ENCODE data around the gene TMEM107. TPM values are rescaled to one million over a fixed set of nuclear protein-coding genes. Genes with fewer than 3 reads are reported as not detected.

Gene TMEM107
- 16.0 to 20.8 TPM (median 19.5 TPM) in 5 replicates for total RNA-seq (2022; extraction: Qiagen RNA extraction; ENCODE audit: low read depth)

GRCh38 chr17:8176197-8176940 lies at the start of gene TMEM107:
TSS of gene TMEM107 (minus strand) at chr17:8176380. CDS start at chr17:8176286, 94 bp downstream.

GRCh38 chr17:8209907-8210760 lies 34.0 kb upstream of the TMEM107 start, which contains the start of gene AURKB:
TSS of gene AURKB (minus strand) at chr17:8210575. CDS start at chr17:8210224, 351 bp downstream.

GRCh38 chr17:8189711-8190477 lies 13.7 kb upstream of the TMEM107 start, which contains the start of gene BORCS6:
TSS of gene BORCS6 (minus strand) at chr17:8190180. CDS start at chr17:8190140, 40 bp downstream.

GRCh38 chr17:8162233-8162996 lies 13.8 kb downstream of the TMEM107 start, which contains the start of gene VAMP2:
TSS of gene VAMP2 (minus strand) at chr17:8162948. CDS start at chr17:8162879, 69 bp downstream.

GRCh38 chr17:8152112-8152775 lies 23.9 kb downstream of the TMEM107 start, which contains the start of gene PER1:
TSS of gene PER1 (minus strand) at chr17:8152404. CDS start at chr17:8150706, 1,698 bp downstream.

GRCh38 chr17:8123695-8124349 lies 52.4 kb downstream of the TMEM107 start, which contains the start of gene HES7:
TSS of gene HES7 (minus strand) at chr17:8124106. CDS start at chr17:8124084, 22 bp downstream.

Other genes starting within 250 kb of the TMEM107 start
- gene KCNAB3, start 246.5 kb downstream of the TMEM107 start, total RNA-seq (2022; extraction: Qiagen RNA extraction; ENCODE audit: low read depth) = 1.5 to 3.4 TPM (median 2.9 TPM) in 5 replicates
- 301 to 369 TPM (median 322 TPM) in 5 replicates for gene TRAPPC1, start 244.4 kb downstream of the TMEM107 start, total RNA-seq (2022; extraction: Qiagen RNA extraction; ENCODE audit: low read depth)
- 33.2 to 42.2 TPM (median 41.3 TPM) in 5 replicates for gene CNTROB, start 244.2 kb downstream of the TMEM107 start, total RNA-seq (2022; extraction: Qiagen RNA extraction; ENCODE audit: low read depth)
- 0.29 to 0.33 TPM in 2 of 5 replicates, not detected in the others for gene GUCY2D, start 173.8 kb downstream of the TMEM107 start, total RNA-seq (2022; extraction: Qiagen RNA extraction; ENCODE audit: low read depth)
- gene ALOX15B, start 137.3 kb downstream of the TMEM107 start, total RNA-seq (2022; extraction: Qiagen RNA extraction; ENCODE audit: low read depth) = not detected in 5 replicates
- 0.61 to 1.6 TPM (median 1.4 TPM) in 5 replicates for gene ALOX12B, start 88.7 kb downstream of the TMEM107 start, total RNA-seq (2022; extraction: Qiagen RNA extraction; ENCODE audit: low read depth)
- gene ALOXE3, start 57.9 kb downstream of the TMEM107 start, total RNA-seq (2022; extraction: Qiagen RNA extraction; ENCODE audit: low read depth) = 5.7 to 11.5 TPM (median 6.9 TPM) in 5 replicates
- gene HES7, start 52.3 kb downstream of the TMEM107 start, total RNA-seq (2022; extraction: Qiagen RNA extraction; ENCODE audit: low read depth) = 0.40 to 3.1 TPM (median 2.0 TPM) in 5 replicates
- gene PER1, start 24.0 kb downstream of the TMEM107 start, total RNA-seq (2022; extraction: Qiagen RNA extraction; ENCODE audit: low read depth) = 5.5 to 9.6 TPM (median 6.7 TPM) in 5 replicates
- 22.8 to 29.5 TPM (median 26.4 TPM) in 5 replicates for gene VAMP2, start 13.4 kb downstream of the TMEM107 start, total RNA-seq (2022; extraction: Qiagen RNA extraction; ENCODE audit: low read depth)
- gene BORCS6, start 13.8 kb upstream of the TMEM107 start, total RNA-seq (2022; extraction: Qiagen RNA extraction; ENCODE audit: low read depth) = 5.3 to 8.3 TPM (median 7.3 TPM) in 5 replicates
- 146 to 164 TPM (median 159 TPM) in 5 replicates for gene AURKB, start 34.2 kb upstream of the TMEM107 start, total RNA-seq (2022; extraction: Qiagen RNA extraction; ENCODE audit: low read depth)
- gene CTC1, start 71.7 kb upstream of the TMEM107 start, total RNA-seq (2022; extraction: Qiagen RNA extraction; ENCODE audit: low read depth) = 12.0 to 14.1 TPM (median 13.0 TPM) in 5 replicates
- gene PFAS, start 72.9 kb upstream of the TMEM107 start, total RNA-seq (2022; extraction: Qiagen RNA extraction; ENCODE audit: low read depth) = 40.7 to 51.3 TPM (median 49.7 TPM) in 5 replicates
- gene RANGRF, start 112.3 kb upstream of the TMEM107 start, total RNA-seq (2022; extraction: Qiagen RNA extraction; ENCODE audit: low read depth) = 38.0 to 54.1 TPM (median 47.9 TPM) in 5 replicates
- 4.9 to 10.5 TPM (median 8.0 TPM) in 5 replicates for gene SLC25A35, start 119.0 kb upstream of the TMEM107 start, total RNA-seq (2022; extraction: Qiagen RNA extraction; ENCODE audit: low read depth)
- not detected in 5 replicates for gene ARHGEF15, start 133.9 kb upstream of the TMEM107 start, total RNA-seq (2022; extraction: Qiagen RNA extraction; ENCODE audit: low read depth)
- gene ODF4, start 163.5 kb upstream of the TMEM107 start, total RNA-seq (2022; extraction: Qiagen RNA extraction; ENCODE audit: low read depth) = not detected in 5 replicates
- gene RPL26, start 206.8 kb upstream of the TMEM107 start, total RNA-seq (2022; extraction: Qiagen RNA extraction; ENCODE audit: low read depth) = 3,512 to 4,835 TPM (median 4,194 TPM) in 5 replicates
- gene RNF222, start 221.4 kb upstream of the TMEM107 start, total RNA-seq (2022; extraction: Qiagen RNA extraction; ENCODE audit: low read depth) = not detected in 5 replicates

Data from A549 treated with RU486 at 1 μM for 4 hours (cell line).